Muscle of back (tissue), 13 donors: ENCODE data around the gene ANKRD63. TPM values are rescaled to one million over a fixed set of nuclear protein-coding genes. Genes with fewer than 3 reads are reported as not detected.

Source experiments
- DNase-seq, 3 donors: peaks; one replicate each; pipeline versions ENCODE4 v3.0.0 to v3.0.0-alpha.2; 2013
- long read RNA-seq, 9 donors: transcript quantifications; one replicate each; lab custom pipeline, GENCODE V29; 2026
- polyA plus RNA-seq, 10 donors: library from polyadenylated mRNA; unstranded; fragments of 120-200 nt; gene quantifications; one replicate each; pipeline ENCODE4 v1.2.1, GENCODE V29; 2013; ENCODE audit not compliant: insufficient read length in 10 of 10

Gene ANKRD63
- under 1 TPM in 3 of 10 donors, not detected in 7; 0.21 to 0.46 (median 0.34) TPM for polyA plus RNA-seq
- long read RNA-seq, donor 1, result 0 reads
- long read RNA-seq, donor 2, result 0 reads
- long read RNA-seq, donor 3, result 0 reads
- long read RNA-seq, donor 4, result 0 reads
- long read RNA-seq, donor 5, result 0 reads
- long read RNA-seq, donor 6, result 0 reads
- long read RNA-seq, donor 7, result 0 reads
- long read RNA-seq, donor 8, result 0 reads
- long read RNA-seq, donor 9, result 0 reads

- DNase-seq, result peak in 1 of 3 donors; percentile 68
These were observed at the start of gene ANKRD63 for GRCh38 chr15:40282869-40283614. ANKRD63 (minus strand) TSS chr15:40283064; CDS start chr15:40282586, 478 bp downstream.

GRCh38 chr15:40332113-40332781 lies 49.4 kb upstream of the ANKRD63 start:
- no peak for DNase-seq

- no peak for DNase-seq
These were observed 48.8 kb upstream of the ANKRD63 start for GRCh38 chr15:40331637-40332036.

GRCh38 chr15:40331026-40331425 lies 48.2 kb upstream of the ANKRD63 start:
- DNase-seq, result no peak

- DNase-seq, result no peak
These were observed 47.5 kb upstream of the ANKRD63 start for GRCh38 chr15:40330368-40330836.

GRCh38 chr15:40329804-40330203 lies 46.9 kb upstream of the ANKRD63 start:
- DNase-seq, result no peak

GRCh38 chr15:40328751-40329150 lies 45.9 kb upstream of the ANKRD63 start:
- DNase-seq, result no peak

- no peak for DNase-seq
These were observed 45.3 kb upstream of the ANKRD63 start for GRCh38 chr15:40328176-40328575.

GRCh38 chr15:40327457-40327856 lies 44.6 kb upstream of the ANKRD63 start:
- DNase-seq, result no peak

GRCh38 chr15:40325700-40326099 lies 42.8 kb upstream of the ANKRD63 start:
- DNase-seq, result no peak

- DNase-seq, result no peak
These were observed 42.3 kb upstream of the ANKRD63 start for GRCh38 chr15:40325188-40325587.

- peak in 1 of 3 donors; percentile 61 for DNase-seq
These were observed 41.4 kb upstream of the ANKRD63 start for GRCh38 chr15:40323953-40324937.

- peak; percentile 94 to 96 (median 94) for DNase-seq
These were observed 40.5 kb upstream of the ANKRD63 start, which contains the start of gene INAFM2 for GRCh38 chr15:40323239-40323952. INAFM2 (plus strand) TSS chr15:40323692; CDS start chr15:40324056, 364 bp downstream.

GRCh38 chr15:40322531-40323238 lies 39.8 kb upstream of the ANKRD63 start:
- no peak for DNase-seq

GRCh38 chr15:40320931-40321371 lies 38.1 kb upstream of the ANKRD63 start:
- DNase-seq, result peak in 2 of 3 donors; percentile 61 to 76

- DNase-seq, result no peak
These were observed 37.5 kb upstream of the ANKRD63 start for GRCh38 chr15:40320409-40320808.

- no peak for DNase-seq
These were observed 34.7 kb upstream of the ANKRD63 start for GRCh38 chr15:40317580-40317979.

- DNase-seq, result no peak
These were observed 34.1 kb upstream of the ANKRD63 start for GRCh38 chr15:40316931-40317330.

- DNase-seq, result no peak
These were observed 31.9 kb upstream of the ANKRD63 start for GRCh38 chr15:40314723-40315276.
